ENCODE results near the gene KCNIP2.
"Not testable (repeated sequence)": the region's sequence is repeated elsewhere in the genome, so short reads cannot be mapped to it uniquely, and the experiment has no call there.

Gene KCNIP2

GRCh38 chr10:101812606-101813005 lies 31.0 kb downstream of the KCNIP2 start:
- DNase-seq: no peak
- H3K27me3 Mint-ChIP-seq (ENCODE audit: low read depth, poor library complexity): no peaks in the 10 kb centered on the region
- H3K9me3 Mint-ChIP-seq: no peaks in the 10 kb centered on the region
- H3K36me3 Mint-ChIP-seq (ENCODE audit: low read depth): peaks cover 48% of the 10 kb centered on the region
- no peak overlapping the region for H3K4me3 Mint-ChIP-seq
- no peak overlapping the region for H3K27ac Mint-ChIP-seq
- TF ChIP-seq CTCF (IDR thresholded peaks at IDR 0.05): no peak
- H3K4me1 Mint-ChIP-seq: peaks cover 38% of the 10 kb centered on the region

- Mint-ChIP-seq H3K9me3 (no peaks in the 10 kb centered on the region), H3K4me1 (no peaks in the 10 kb centered on the region), H3K36me3 (ENCODE audit: low read depth) (peaks cover 68% of the 10 kb centered on the region), H3K27ac (peak overlapping the region; percentile 36), H3K4me3 (no peak overlapping the region), H3K27me3 (ENCODE audit: low read depth, poor library complexity) (no peaks in the 10 kb centered on the region)
- DNase-seq: no peak
- TF ChIP-seq CTCF (IDR thresholded peaks at IDR 0.05): no peak
These were observed 36.4 kb downstream of the KCNIP2 start for GRCh38 chr10:101807158-101807557.

- Mint-ChIP-seq H3K27ac (no peak overlapping the region), H3K36me3 (ENCODE audit: low read depth) (peaks cover 85% of the 10 kb centered on the region), H3K4me3 (no peak overlapping the region), H3K27me3 (ENCODE audit: low read depth, poor library complexity) (no peaks in the 10 kb centered on the region), H3K4me1 (no peaks in the 10 kb centered on the region), H3K9me3 (no peaks in the 10 kb centered on the region)
- no peak for DNase-seq
- no peak for TF ChIP-seq CTCF (IDR thresholded peaks at IDR 0.05)
These were observed 40.1 kb downstream of the KCNIP2 start for GRCh38 chr10:101803511-101803910.

- Mint-ChIP-seq H3K9me3 (no peaks in the 10 kb centered on the region), H3K36me3 (ENCODE audit: low read depth) (peaks cover 92% of the 10 kb centered on the region), H3K4me3 (no peak overlapping the region), H3K27me3 (ENCODE audit: low read depth, poor library complexity) (no peaks in the 10 kb centered on the region), H3K4me1 (no peaks in the 10 kb centered on the region), H3K27ac (no peak overlapping the region)
- TF ChIP-seq CTCF (IDR thresholded peaks at IDR 0.05): no peak
- DNase-seq: no peak
These were observed 46.1 kb downstream of the KCNIP2 start for GRCh38 chr10:101797403-101798059.

- TF ChIP-seq CTCF (IDR thresholded peaks at IDR 0.05): no peak
- no peak for DNase-seq
- Mint-ChIP-seq H3K4me1 (no peaks in the 10 kb centered on the region), H3K4me3 (no peak overlapping the region), H3K27ac (no peak overlapping the region), H3K36me3 (ENCODE audit: low read depth) (peaks cover 76% of the 10 kb centered on the region), H3K27me3 (ENCODE audit: low read depth, poor library complexity) (no peaks in the 10 kb centered on the region), H3K9me3 (no peaks in the 10 kb centered on the region)
These were observed 50.1 kb downstream of the KCNIP2 start for GRCh38 chr10:101793526-101793925.

- DNase-seq: no peak
- no peaks in the 10 kb centered on the region for H3K27me3 Mint-ChIP-seq (ENCODE audit: low read depth, poor library complexity)
- peaks cover 67% of the 10 kb centered on the region for H3K36me3 Mint-ChIP-seq (ENCODE audit: low read depth)
- H3K27ac Mint-ChIP-seq: no peak overlapping the region
- TF ChIP-seq CTCF (IDR thresholded peaks at IDR 0.05): no peak
- H3K9me3 Mint-ChIP-seq: no peaks in the 10 kb centered on the region
- H3K4me3 Mint-ChIP-seq: no peak overlapping the region
- no peaks in the 10 kb centered on the region for H3K4me1 Mint-ChIP-seq
These were observed 53.9 kb downstream of the KCNIP2 start for GRCh38 chr10:101789686-101790085.

- not testable (repeated sequence) for H3K4me1 Mint-ChIP-seq; H3K4me3 Mint-ChIP-seq; DNase-seq; H3K27me3 Mint-ChIP-seq (ENCODE audit: low read depth, poor library complexity); H3K9me3 Mint-ChIP-seq; H3K27ac Mint-ChIP-seq
- peaks cover 62% of the 10 kb centered on the region for H3K36me3 Mint-ChIP-seq (ENCODE audit: low read depth)
These were observed 54.4 kb downstream of the KCNIP2 start for GRCh38 chr10:101789231-101789630.
